GM19351 (cell line): ENCODE results near the gene HOXC11.

Experiments
- ATAC-seq: cut with Tn5 transposase; IDR thresholded peaks from one replicate; pipeline ENCODE4 v1.9.1; 2021; ENCODE audit warnings: mild to moderate bottlenecking, moderate library complexity; ENCODE audit not compliant: unreplicated experiment

HOXC11 gene

GRCh38 chr12:53971686-53972085, 1.2 kb upstream of the HOXC11 start:
- ATAC-seq, result no peak

GRCh38 chr12:53972152-53972702, 699 bp upstream of the HOXC11 start:
- no peak for ATAC-seq

GRCh38 chr12:53973236-53974042, 513 bp downstream of the HOXC11 start:
- ATAC-seq, result no peak

- no peak for ATAC-seq
Measured at GRCh38 chr12:53974084-53975063, 1.4 kb downstream of the HOXC11 start, which contains the start of gene HOTAIR. Gene HOTAIR, minus strand, starts transcription at chr12:53974954.

- ATAC-seq, result no peak
Measured at GRCh38 chr12:53975064-53975471, 2.1 kb downstream of the HOXC11 start.

GRCh38 chr12:53975479-53976152, 2.7 kb downstream of the HOXC11 start:
- ATAC-seq, result no peak

GRCh38 chr12:53976172-53976822, 3.4 kb downstream of the HOXC11 start:
- no peak for ATAC-seq

- no peak for ATAC-seq
Measured at GRCh38 chr12:53976823-53977595, 4.1 kb downstream of the HOXC11 start.

- no peak for ATAC-seq
Measured at GRCh38 chr12:53977596-53978445, 4.9 kb downstream of the HOXC11 start.

GRCh38 chr12:53978477-53979356, 5.8 kb downstream of the HOXC11 start:
- ATAC-seq, result no peak

GRCh38 chr12:53980104-53980801, 7.3 kb downstream of the HOXC11 start:
- no peak for ATAC-seq

- ATAC-seq, result no peak
Measured at GRCh38 chr12:53980802-53981496, 8.0 kb downstream of the HOXC11 start.

GRCh38 chr12:53981634-53982565, 9.0 kb downstream of the HOXC11 start:
- ATAC-seq, result no peak

GRCh38 chr12:53982648-53983567, 10.0 kb downstream of the HOXC11 start:
- ATAC-seq, result no peak
